ENCODE results near the gene WDR33. TPM values are rescaled to one million over a fixed set of nuclear protein-coding genes. Genes with fewer than 3 reads are reported as not detected.

Gene WDR33
- total and polyA plus RNA-seq, 5 donors from 2014 or later = 31.5 to 71.4 (median 36.3) TPM

- H3K9me3 Mint-ChIP-seq = peaks cover 0 to 2% (median 0%) of the 10 kb centered on the region in 7 donors
- peaks cover 10% of the 10 kb centered on the region for H3K4me1 ChIP-seq (ENCODE audit: control insufficient read depth, insufficient read depth, low read length, poor library complexity, severe bottlenecking)
Measured at GRCh38 chr2:127651381-127651809, 159.6 kb downstream of the WDR33 start.

More at GRCh38 chr2:127651381-127651809, 159.6 kb downstream of the WDR33 start:
- peaks cover 12% of the 10 kb centered on the region for H3K27me3 Mint-ChIP-seq
- H3K27me3 ChIP-seq (ENCODE audit: control insufficient read depth, insufficient read depth, low read length) = no peaks in the 10 kb centered on the region
- H3K4me3 Mint-ChIP-seq = no peak overlapping the region
- ATAC-seq (ENCODE audit: low read depth in 2 of 2) (no peak), DNase-seq (no peak)
- no peaks in the 10 kb centered on the region for H3K9me3 ChIP-seq (ENCODE audit: control insufficient read depth in 2 of 2, low read length in 2 of 2)
- no peak overlapping the region for H3K27ac ChIP-seq (ENCODE audit: insufficient read depth, low read length, poor library complexity, severe bottlenecking)
- no peaks in the 10 kb centered on the region for H3K36me3 Mint-ChIP-seq
- H3K4me3 ChIP-seq (ENCODE audit: low read depth, low read length) = no peak overlapping the region
- peaks cover 0 to 30% (median 10%) of the 10 kb centered on the region in 4 donors for H3K4me1 Mint-ChIP-seq
- no peaks in the 10 kb centered on the region for H3K36me3 ChIP-seq (ENCODE audit: control insufficient read depth, insufficient read depth, low read length)
- no peak overlapping the region for H3K27ac Mint-ChIP-seq

Other genes starting within 250 kb of the WDR33 start
- gene GPR17, start 165.0 kb downstream of the WDR33 start, total RNA-seq = not detected
- not detected for gene GPR17, start 165.0 kb downstream of the WDR33 start, polyA plus RNA-seq
- gene LIMS2, start 135.6 kb downstream of the WDR33 start, total RNA-seq = 10.8 TPM
- gene LIMS2, start 135.6 kb downstream of the WDR33 start, polyA plus RNA-seq = 10 to 100 TPM; 12.6 to 23.8 (median 15.7) TPM
- 7.6 TPM for gene SFT2D3, start 109.7 kb downstream of the WDR33 start, total RNA-seq
- 1 to 10 TPM; 1.4 to 4.5 (median 2.6) TPM for gene SFT2D3, start 109.7 kb downstream of the WDR33 start, polyA plus RNA-seq
- gene POLR2D, start 47.0 kb upstream of the WDR33 start, total RNA-seq = 25.3 TPM
- gene POLR2D, start 47.0 kb upstream of the WDR33 start, polyA plus RNA-seq = 10 to 100 TPM; 31.8 to 44.1 (median 36.0) TPM
- gene AMMECR1L, start 74.8 kb upstream of the WDR33 start, total RNA-seq = 14.0 TPM
- 1 to 10 TPM; 3.3 to 8.5 (median 5.6) TPM for gene AMMECR1L, start 74.8 kb upstream of the WDR33 start, polyA plus RNA-seq
- 38.0 TPM for gene SAP130, start 216.9 kb upstream of the WDR33 start, total RNA-seq
- gene SAP130, start 216.9 kb upstream of the WDR33 start, polyA plus RNA-seq = 10 to 100 TPM in 1 of 4 donors, 1 to 10 TPM in 3; 4.8 to 12.4 (median 6.2) TPM